Natural killer cell treated with Interleukin-12 subunit alpha and Interleukin-12 subunit beta and Interleukin-15 and Interleukin-18, amount 100 ng/mL, for 72 hours (primary cell): ENCODE results near the gene OTUD4. TPM values are rescaled to one million over a fixed set of nuclear protein-coding genes. Genes with fewer than 3 reads are reported as not detected.
A peak's percentile ranks its signal among the peaks of the same experiment; 100 is the strongest.
"Not testable (repeated sequence)": the region's sequence is repeated elsewhere in the genome, so short reads cannot be mapped to it uniquely, and the experiment has no call there.

Source experiments
- ATAC-seq, 2 donors: fragments of 150-1000 bp; cut with Tn5 transposase in 1 of 2; sonication (Bioruptor Pico), chemical (Tn5 transposase) in 1 of 2; 2 replicates each; pipeline ENCODE4 v1.10.0; 2021
- DNase-seq: peaks from one replicate; pipeline ENCODE4 v3.0.0; 2022; ENCODE audit warnings: low spot score
- H3K27ac Mint-ChIP-seq, 2 donors: 1 replicate in 1 of 2; 2 replicates in 1 of 2; pipeline ENCODE4 v1.8.0; 2022; ENCODE audit warnings: mixed read lengths in 2 of 2, mild to moderate bottlenecking in 1 of 2, moderate library complexity in 1 of 2
- H3K27me3 Mint-ChIP-seq, 2 donors: 1 replicate in 1 of 2; 2 replicates in 1 of 2; pipeline ENCODE4 v1.8.0; 2022; ENCODE audit warnings: mixed read lengths in 2 of 2
- H3K36me3 Mint-ChIP-seq: one replicate; pipeline ENCODE4 v1.8.0; 2022; ENCODE audit warnings: mixed read lengths
- H3K4me1 Mint-ChIP-seq, 2 donors: 1 replicate in 1 of 2; 2 replicates in 1 of 2; pipeline ENCODE4 v1.8.0; 2022; ENCODE audit warnings: low read depth in 2 of 2, mixed read lengths in 2 of 2, mild to moderate bottlenecking in 1 of 2
- H3K4me3 Mint-ChIP-seq: one replicate; pipeline ENCODE4 v1.8.0; 2022; ENCODE audit warnings: mixed read lengths
- H3K9me3 Mint-ChIP-seq: 2 replicates; pipeline ENCODE4 v1.8.0; 2022; ENCODE audit warnings: mixed read lengths
- total RNA-seq, 2 donors: library from RNA; stranded (reverse); gene quantifications; one replicate each; pipeline ENCODE4 v1.2.3, GENCODE V29; 2022

The OTUD4 gene, protein sequence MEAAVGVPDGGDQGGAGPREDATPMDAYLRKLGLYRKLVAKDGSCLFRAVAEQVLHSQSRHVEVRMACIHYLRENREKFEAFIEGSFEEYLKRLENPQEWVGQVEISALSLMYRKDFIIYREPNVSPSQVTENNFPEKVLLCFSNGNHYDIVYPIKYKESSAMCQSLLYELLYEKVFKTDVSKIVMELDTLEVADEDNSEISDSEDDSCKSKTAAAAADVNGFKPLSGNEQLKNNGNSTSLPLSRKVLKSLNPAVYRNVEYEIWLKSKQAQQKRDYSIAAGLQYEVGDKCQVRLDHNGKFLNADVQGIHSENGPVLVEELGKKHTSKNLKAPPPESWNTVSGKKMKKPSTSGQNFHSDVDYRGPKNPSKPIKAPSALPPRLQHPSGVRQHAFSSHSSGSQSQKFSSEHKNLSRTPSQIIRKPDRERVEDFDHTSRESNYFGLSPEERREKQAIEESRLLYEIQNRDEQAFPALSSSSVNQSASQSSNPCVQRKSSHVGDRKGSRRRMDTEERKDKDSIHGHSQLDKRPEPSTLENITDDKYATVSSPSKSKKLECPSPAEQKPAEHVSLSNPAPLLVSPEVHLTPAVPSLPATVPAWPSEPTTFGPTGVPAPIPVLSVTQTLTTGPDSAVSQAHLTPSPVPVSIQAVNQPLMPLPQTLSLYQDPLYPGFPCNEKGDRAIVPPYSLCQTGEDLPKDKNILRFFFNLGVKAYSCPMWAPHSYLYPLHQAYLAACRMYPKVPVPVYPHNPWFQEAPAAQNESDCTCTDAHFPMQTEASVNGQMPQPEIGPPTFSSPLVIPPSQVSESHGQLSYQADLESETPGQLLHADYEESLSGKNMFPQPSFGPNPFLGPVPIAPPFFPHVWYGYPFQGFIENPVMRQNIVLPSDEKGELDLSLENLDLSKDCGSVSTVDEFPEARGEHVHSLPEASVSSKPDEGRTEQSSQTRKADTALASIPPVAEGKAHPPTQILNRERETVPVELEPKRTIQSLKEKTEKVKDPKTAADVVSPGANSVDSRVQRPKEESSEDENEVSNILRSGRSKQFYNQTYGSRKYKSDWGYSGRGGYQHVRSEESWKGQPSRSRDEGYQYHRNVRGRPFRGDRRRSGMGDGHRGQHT
- 10 to 100 TPM; 44.1 to 60.8 TPM for total RNA-seq

DNA sequence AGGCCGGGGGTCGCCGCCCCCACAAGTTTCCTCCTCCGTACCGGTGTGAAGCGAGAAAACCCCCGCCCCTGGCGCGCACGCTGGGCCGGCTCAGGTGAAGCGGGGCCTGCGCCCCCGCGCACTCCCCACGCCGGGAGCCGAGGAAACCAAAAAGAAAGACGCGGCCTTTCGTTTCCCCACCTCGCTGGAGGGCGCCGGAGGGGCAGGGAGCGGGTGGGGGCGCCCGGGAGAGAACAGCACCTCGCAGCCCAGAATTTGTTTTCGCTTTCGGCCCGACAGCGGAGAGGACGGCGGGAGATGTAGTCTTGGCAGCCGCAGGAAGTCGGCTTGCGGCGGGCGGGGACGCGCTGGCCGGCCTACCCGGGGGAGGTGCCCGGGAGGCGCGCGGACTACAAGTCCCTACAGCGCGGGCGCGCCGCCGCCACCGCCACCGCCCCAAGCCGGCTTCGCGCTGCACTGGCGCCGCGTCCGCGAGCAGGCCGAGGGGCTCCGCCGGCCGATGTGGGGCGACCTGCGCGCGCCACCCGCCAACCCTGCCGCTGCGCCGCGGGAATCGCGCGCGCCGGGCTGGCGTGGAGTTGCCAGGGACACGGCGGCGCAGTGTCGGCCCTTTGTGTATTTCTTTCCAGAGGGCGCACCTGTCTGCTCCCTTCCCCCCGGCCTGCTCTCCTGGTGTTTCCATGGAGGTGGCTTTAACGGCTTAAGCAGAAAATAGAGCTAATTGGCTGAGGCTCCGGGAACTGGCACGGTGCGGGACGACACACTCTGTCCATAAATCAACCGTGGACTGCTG, at the start of gene OTUD4:
Gene OTUD4 (minus strand): TSS at position 292 of the 793 bp plus-strand sequence. CDS start 616 bp downstream, outside the sequence.
- Mint-ChIP-seq H3K4me1 (peaks cover 19 to 35% of the 10 kb centered on the region in 2 donors), H3K4me3 (peak within 1 kb of the TSS; percentile 86), H3K27ac (peak within 1 kb of the TSS; percentile 79 to 93), H3K27me3 (no peaks in the 10 kb centered on the region), H3K36me3 (no peaks in the 10 kb centered on the region), H3K9me3 (no peaks in the 10 kb centered on the region)
- DNase-seq, result peak; percentile 99
- ATAC-seq, result peak; percentile 95

DNA sequence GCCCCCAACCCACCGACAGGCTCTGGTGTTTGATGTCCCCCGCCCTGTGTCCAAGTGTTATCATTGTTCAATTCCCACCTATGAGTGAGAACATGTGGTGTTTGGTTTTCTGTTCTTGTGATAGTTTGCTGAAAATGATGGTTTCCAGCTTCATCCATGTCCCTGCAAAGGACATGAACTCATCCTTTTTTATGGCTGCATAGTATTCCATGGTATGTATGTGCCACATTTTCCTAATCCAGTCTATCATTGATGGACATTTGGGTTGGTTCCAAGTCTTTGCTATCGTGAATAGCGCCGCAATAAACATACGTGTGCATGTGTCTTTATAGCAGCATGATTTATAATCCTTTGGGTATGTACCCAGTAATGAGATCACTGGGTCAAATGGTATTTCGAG, 42.8 kb upstream of the OTUD4 start:
- not testable (repeated sequence) for H3K9me3 Mint-ChIP-seq, H3K4me1 Mint-ChIP-seq, H3K27ac Mint-ChIP-seq, H3K4me3 Mint-ChIP-seq, ATAC-seq, H3K36me3 Mint-ChIP-seq, DNase-seq
- peaks cover 17 to 26% of the 10 kb centered on the region in 2 donors for H3K27me3 Mint-ChIP-seq

DNA sequence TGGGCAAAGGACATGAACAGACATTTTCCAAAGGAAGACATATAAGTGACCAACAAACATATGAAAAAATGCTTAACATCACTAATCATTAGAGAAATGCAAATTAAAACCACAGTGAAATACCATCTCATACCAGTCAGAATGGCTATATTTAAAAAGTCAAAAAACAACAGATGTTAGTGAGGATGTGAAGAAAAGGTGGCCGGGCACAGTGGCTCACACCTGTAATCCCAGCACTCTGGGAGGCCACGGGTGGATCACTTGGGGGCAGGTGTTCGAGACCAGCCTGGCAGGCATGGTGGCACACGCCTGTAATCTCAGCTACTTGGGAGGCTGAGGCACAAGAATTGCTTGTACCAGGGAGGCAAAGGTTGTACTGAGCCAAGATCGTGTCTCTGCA, 41.1 kb upstream of the OTUD4 start:
- H3K9me3 Mint-ChIP-seq, H3K36me3 Mint-ChIP-seq, H3K27ac Mint-ChIP-seq, H3K4me1 Mint-ChIP-seq, DNase-seq, H3K4me3 Mint-ChIP-seq, ATAC-seq: not testable (repeated sequence)
- peaks cover 14 to 26% of the 10 kb centered on the region in 2 donors for H3K27me3 Mint-ChIP-seq

DNA sequence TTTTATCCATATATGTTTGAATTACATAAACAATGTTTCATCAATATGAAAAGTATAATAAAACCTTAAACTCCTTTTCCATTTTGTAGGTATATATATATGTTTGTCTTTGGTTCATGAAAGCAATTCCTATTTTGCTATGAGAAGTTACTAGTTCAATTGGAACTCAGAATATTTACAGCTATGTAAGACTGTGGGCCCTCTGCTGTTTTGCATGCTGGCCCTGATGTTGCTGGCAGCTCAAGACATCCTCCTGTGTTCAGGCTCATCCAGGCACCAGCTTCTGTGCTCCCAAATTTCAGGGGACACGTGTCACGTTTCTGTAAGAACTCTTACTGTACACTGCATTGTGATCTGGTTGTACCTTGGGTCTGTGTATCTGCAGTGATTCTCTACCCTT, 38.7 kb upstream of the OTUD4 start:
- no peak for DNase-seq
- no peak for ATAC-seq
- Mint-ChIP-seq H3K4me3 (no peak overlapping the region), H3K9me3 (no peaks in the 10 kb centered on the region), H3K27me3 (peaks cover 16 to 35% of the 10 kb centered on the region in 2 donors), H3K4me1 (no peaks in the 10 kb centered on the region), H3K36me3 (no peaks in the 10 kb centered on the region), H3K27ac (no peak overlapping the region)

DNA sequence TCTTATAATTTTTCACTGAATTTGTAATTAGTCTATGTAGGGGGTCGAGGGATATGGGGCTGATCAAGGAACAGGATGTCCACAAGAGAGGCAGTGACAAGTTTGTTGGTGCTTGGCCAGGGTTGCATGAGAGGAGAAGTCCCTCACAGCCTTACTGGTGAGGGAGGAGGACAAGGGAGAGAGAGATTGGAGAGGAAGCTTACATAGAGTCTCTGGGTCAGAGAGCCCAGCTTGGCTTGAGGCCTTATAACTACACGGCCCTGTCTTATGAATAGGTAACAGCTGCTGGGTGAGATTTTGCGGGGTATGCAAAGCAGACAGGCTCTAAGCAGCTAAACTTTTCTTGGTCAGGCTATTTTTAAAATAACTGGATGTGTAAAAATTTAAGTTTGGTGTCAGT, 37.9 kb upstream of the OTUD4 start:
- H3K4me1 Mint-ChIP-seq, result no peaks in the 10 kb centered on the region
- no peak overlapping the region for H3K27ac Mint-ChIP-seq
- H3K4me3 Mint-ChIP-seq, result no peak overlapping the region
- H3K36me3 Mint-ChIP-seq, result no peaks in the 10 kb centered on the region
- H3K9me3 Mint-ChIP-seq, result no peaks in the 10 kb centered on the region
- peaks cover 16 to 35% of the 10 kb centered on the region in 2 donors for H3K27me3 Mint-ChIP-seq
- ATAC-seq (no peak), DNase-seq (no peak)

DNA sequence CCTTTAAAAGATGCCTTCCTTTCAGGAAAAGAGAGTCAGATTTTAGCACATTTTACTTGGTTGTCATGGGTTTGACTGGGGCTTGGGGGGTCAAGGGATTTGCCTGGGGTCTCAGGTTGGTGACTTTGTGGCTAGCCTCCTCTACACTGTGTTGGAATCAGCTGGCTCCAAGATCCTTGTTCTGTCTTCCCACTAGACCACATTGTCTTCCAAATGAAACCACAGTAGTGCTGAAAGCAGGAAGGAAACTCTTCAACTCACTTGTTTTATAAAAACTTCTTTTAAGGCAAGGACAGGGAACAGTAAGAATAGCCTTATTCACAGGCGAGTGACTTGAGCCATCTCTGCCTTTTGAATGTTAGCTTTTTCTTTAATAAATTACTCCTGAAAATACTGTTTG, 37.0 kb upstream of the OTUD4 start:
- H3K36me3 Mint-ChIP-seq, result no peaks in the 10 kb centered on the region
- peaks cover 16 to 35% of the 10 kb centered on the region in 2 donors for H3K27me3 Mint-ChIP-seq
- no peak overlapping the region for H3K4me3 Mint-ChIP-seq
- no peak overlapping the region for H3K27ac Mint-ChIP-seq
- ATAC-seq, result no peak
- H3K9me3 Mint-ChIP-seq, result no peaks in the 10 kb centered on the region
- no peaks in the 10 kb centered on the region for H3K4me1 Mint-ChIP-seq
- DNase-seq, result no peak

DNA sequence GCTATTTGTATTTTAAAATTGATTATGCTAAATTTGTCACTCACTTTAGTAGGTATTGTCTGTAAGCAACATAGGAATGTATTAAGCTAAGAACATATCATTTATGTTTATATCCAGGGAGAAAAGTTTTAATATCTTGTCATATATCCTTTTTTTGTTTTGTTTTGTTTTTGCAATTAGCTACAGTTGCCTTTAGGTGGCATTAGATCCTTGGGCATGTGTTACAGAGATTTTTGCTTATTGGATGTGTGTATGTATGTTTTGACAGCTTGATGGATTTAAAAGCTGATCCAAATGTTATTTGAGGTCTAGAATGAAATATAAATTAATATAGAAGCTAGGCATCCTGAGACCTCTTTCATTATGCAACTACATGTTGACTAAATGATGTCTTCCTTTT, 36.1 kb upstream of the OTUD4 start:
- H3K9me3 Mint-ChIP-seq, result no peaks in the 10 kb centered on the region
- H3K27me3 Mint-ChIP-seq, result peaks cover 14 to 29% of the 10 kb centered on the region in 2 donors
- no peak overlapping the region for H3K4me3 Mint-ChIP-seq
- ATAC-seq (no peak), DNase-seq (no peak)
- H3K27ac Mint-ChIP-seq, result no peak overlapping the region
- no peaks in the 10 kb centered on the region for H3K36me3 Mint-ChIP-seq
- H3K4me1 Mint-ChIP-seq, result no peaks in the 10 kb centered on the region

DNA sequence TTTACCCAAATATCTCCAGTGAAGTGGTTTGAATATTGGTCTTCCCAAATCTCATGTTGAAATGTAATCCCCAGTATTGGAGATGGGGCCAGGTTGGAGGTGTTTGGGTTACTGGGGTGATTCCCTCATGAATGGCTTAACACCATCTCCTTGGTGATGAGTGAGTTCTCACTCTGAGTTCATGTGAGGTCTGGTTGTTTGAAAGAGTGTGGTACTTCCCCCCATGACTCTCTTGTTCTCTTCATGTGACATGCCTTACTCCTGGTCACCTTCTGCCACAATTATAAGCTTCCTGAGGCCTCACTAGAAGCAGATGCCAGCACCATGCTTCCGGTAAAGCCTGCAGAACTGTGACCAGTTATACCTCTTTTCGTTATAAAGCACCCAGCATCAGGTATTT, 32.9 kb upstream of the OTUD4 start:
- no peak for DNase-seq
- Mint-ChIP-seq H3K4me1 (no peaks in the 10 kb centered on the region), H3K9me3 (no peaks in the 10 kb centered on the region), H3K27me3 (peaks cover 3 to 17% of the 10 kb centered on the region in 2 donors), H3K36me3 (no peaks in the 10 kb centered on the region), H3K27ac (no peak overlapping the region), H3K4me3 (no peak overlapping the region)
- ATAC-seq, result no peak

DNA sequence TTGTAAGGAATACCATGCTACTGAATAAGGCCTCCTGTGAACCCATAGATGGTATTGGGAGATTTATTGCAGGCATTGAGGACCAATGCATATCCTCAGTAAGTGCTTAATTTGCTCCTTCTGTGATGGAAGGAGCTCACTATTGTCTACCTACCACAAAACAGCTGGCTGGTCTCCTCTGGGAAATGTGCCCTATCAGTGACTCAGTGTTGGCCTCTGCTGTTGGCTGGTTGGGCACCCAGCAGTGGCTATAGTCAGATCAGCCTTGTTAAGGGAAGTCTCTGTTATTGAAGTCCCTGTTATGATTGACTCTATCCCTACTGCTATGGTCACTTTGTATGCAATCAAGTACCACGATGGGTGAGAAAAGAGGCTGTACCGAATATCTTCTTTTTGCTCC, 27.5 kb upstream of the OTUD4 start:
- Mint-ChIP-seq H3K4me1 (no peaks in the 10 kb centered on the region), H3K36me3 (no peaks in the 10 kb centered on the region), H3K9me3 (no peaks in the 10 kb centered on the region), H3K27me3 (no peaks in the 10 kb centered on the region), H3K4me3 (no peak overlapping the region), H3K27ac (no peak overlapping the region)
- DNase-seq (no peak), ATAC-seq (no peak)

DNA sequence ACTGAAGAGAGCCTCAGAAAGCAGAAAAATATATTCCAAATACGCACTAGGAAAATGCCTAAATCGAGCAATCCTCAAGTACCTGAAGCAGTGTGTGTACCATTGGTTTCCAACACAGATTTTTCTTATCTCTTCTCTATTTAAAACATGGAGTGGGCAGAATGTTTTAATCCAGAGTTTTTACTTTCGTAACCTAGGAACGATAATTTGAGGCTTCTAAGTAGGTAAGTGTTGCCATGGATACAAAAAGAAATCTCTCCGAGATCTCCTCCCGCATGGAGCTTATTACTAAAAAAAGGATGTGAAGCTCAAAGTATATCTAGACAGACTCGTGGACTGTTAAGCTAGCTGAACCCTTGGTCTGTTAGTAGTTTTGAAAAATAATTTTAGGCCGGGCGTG, 23.0 kb upstream of the OTUD4 start:
- H3K9me3 Mint-ChIP-seq, result no peaks in the 10 kb centered on the region

DNA sequence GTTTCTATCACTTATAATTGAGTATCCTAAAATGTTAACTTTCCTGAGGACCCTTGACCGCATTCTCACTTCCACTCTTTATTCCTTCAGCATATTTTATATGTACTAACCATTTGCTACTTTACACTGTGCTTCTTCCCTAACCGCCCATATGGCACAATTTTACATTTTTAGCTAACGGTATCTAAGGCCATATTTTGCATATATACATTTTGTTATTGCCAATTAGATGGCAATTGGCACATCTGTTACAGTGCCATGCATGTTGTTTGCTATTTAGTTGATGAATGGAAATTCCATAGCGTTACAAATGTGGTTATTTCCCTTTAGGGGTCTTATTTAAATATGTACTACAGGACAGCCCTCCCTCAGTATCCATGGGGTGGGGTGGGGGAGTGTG, 20.0 kb upstream of the OTUD4 start:
- Mint-ChIP-seq H3K36me3 (no peaks in the 10 kb centered on the region), H3K27ac (no peak overlapping the region), H3K27me3 (peaks cover 3 to 17% of the 10 kb centered on the region in 2 donors), H3K4me3 (no peak overlapping the region), H3K9me3 (no peaks in the 10 kb centered on the region), H3K4me1 (no peaks in the 10 kb centered on the region)
- no peak for DNase-seq
- no peak for ATAC-seq

More for the DNA sequence above, 23.0 kb upstream of the OTUD4 start:
- Mint-ChIP-seq H3K27me3 (peaks cover 0 to 11% of the 10 kb centered on the region in 2 donors), H3K36me3 (no peaks in the 10 kb centered on the region), H3K27ac (no peak overlapping the region), H3K4me1 (no peaks in the 10 kb centered on the region), H3K4me3 (no peak overlapping the region)
- ATAC-seq (no peak), DNase-seq (no peak)

DNA sequence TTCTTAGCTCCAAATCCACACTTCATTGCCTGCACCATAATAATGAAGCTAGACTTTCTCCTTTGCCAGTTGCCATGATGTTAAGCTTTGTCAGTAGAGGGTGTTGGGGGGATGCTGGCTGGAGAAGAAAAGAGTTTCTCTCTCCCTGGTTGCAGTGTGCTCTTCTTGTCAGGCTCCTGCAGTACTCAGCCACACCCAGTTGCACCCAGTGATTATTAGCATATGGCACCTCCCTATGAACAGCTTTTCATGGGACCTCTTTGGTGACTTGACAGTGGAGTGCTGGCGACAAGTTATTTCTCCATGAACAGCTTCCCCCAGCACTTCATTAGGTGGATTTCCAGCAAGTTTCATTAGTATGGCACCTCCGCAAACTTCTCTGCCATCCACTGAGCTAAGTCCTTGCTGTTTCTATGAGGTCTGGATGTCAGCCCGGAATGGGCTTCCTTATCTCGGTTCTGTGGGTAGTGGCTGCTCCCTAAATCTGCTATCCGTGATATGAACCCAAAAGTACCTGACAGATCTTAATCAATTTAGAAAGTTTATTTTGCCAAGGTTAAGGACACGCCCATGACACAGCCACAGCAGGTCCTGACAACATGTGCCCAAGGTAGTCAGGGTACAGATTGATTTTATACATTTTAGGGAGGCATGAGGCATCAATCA, 18.8 kb upstream of the OTUD4 start:
- H3K4me1 Mint-ChIP-seq, result no peaks in the 10 kb centered on the region
- peaks cover 5 to 21% of the 10 kb centered on the region in 2 donors for H3K27me3 Mint-ChIP-seq
- no peaks in the 10 kb centered on the region for H3K9me3 Mint-ChIP-seq
- H3K36me3 Mint-ChIP-seq, result no peaks in the 10 kb centered on the region
- ATAC-seq (no peak), DNase-seq (no peak)
- H3K4me3 Mint-ChIP-seq, result no peak overlapping the region
- no peak overlapping the region for H3K27ac Mint-ChIP-seq

DNA sequence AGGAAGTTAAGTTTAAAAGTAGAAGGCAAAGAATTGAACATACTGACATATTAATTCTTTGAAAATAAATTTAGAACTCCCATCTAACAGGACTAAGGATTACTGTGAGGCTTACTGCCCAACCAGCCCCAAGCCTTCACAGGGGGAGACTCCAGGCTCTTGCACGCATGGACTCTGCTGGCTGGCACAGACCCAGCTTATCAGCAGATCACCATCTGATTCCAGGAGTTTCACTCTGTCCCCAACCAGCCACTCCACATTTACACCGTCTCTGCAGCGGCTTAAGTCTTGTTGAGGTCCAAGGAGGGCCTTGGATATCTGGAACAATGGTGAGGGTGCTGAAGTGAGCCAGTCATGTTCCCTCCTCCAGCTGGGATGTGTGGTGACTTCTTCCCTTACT, 16.4 kb upstream of the OTUD4 start:
- Mint-ChIP-seq H3K36me3 (no peaks in the 10 kb centered on the region), H3K27me3 (peaks cover 8 to 25% of the 10 kb centered on the region in 2 donors)
- no peak for ATAC-seq

More for the DNA sequence above, 16.4 kb upstream of the OTUD4 start:
- no peaks in the 10 kb centered on the region for H3K4me1 Mint-ChIP-seq
- H3K9me3 Mint-ChIP-seq, result no peaks in the 10 kb centered on the region
- no peak for DNase-seq
- no peak overlapping the region for H3K27ac Mint-ChIP-seq
- H3K4me3 Mint-ChIP-seq, result no peak overlapping the region
